OCI-LY7 (cell line): Measurements from ENCODE around the gene MEF2C.

Experiments used
- EZH2phosphoT487 ChIP-seq: fragments of 200-600 bp; sonication (generic); IDR thresholded peaks from 2 replicates; pipeline ENCODE4 v1.6.1; 2018; ENCODE audit warnings: low read depth, borderline replicate concordance, mild to moderate bottlenecking, mixed run types, antibody characterized with exemption, low read length, moderate library complexity, mixed read lengths
- TF ChIP-seq, protein P1 (sequence below): fragments of 200-600 bp; sonication (generic); conservative IDR thresholded peaks from 2 replicates; pipeline ENCODE4 v1.5.1; 2014; ENCODE audit warnings: mild to moderate bottlenecking, antibody characterized with exemption, low read length, moderate library complexity, mixed read lengths

- TF ChIP-seq, protein P1, sequence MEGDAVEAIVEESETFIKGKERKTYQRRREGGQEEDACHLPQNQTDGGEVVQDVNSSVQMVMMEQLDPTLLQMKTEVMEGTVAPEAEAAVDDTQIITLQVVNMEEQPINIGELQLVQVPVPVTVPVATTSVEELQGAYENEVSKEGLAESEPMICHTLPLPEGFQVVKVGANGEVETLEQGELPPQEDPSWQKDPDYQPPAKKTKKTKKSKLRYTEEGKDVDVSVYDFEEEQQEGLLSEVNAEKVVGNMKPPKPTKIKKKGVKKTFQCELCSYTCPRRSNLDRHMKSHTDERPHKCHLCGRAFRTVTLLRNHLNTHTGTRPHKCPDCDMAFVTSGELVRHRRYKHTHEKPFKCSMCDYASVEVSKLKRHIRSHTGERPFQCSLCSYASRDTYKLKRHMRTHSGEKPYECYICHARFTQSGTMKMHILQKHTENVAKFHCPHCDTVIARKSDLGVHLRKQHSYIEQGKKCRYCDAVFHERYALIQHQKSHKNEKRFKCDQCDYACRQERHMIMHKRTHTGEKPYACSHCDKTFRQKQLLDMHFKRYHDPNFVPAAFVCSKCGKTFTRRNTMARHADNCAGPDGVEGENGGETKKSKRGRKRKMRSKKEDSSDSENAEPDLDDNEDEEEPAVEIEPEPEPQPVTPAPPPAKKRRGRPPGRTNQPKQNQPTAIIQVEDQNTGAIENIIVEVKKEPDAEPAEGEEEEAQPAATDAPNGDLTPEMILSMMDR: no peak
- TF ChIP-seq EZH2phosphoT487: no peak
Observed at GRCh38 chr5:88883059-88883835, at the start of gene MEF2C.
